HCT116 (cell line): Measurements from ENCODE around the gene XYLT2. TPM values are rescaled to one million over a fixed set of nuclear protein-coding genes. Genes with fewer than 3 reads are reported as not detected.

ENCODE experiments used
- ATAC-seq: fragments of 200-7000 bp; cut with Tn5 transposase; 2 replicates; pipeline ENCODE4 v1.9.1; 2020; ENCODE audit warnings: mild to moderate bottlenecking, moderate library complexity
- BruUV-seq: library from RNA; stranded (reverse); fragments of 400-500 nt; replicated peaks from 2 replicates; lab custom pipeline; 2021; lab: Mats Ljungman, UMichigan
- CTCF ChIA-PET: fragments of 300-600 bp; sonication (Branson Sonifier 250); formaldehyde crosslinking; loops from one replicate; lab custom pipeline; 2021; ENCODE audit warnings: antibody characterized with exemption; lab: Charles Lee
- POLR2A ChIA-PET: fragments of 300-600, 350-600 bp; sonication (Branson Sonifier 250); formaldehyde crosslinking; loops from one replicate; lab custom pipeline; 2021; ENCODE audit warnings: antibody characterized with exemption; lab: Charles Lee
- RAD21 ChIA-PET, 2 experiments: fragments of 300-600 bp; sonication (Branson Sonifier 250); formaldehyde crosslinking; loops; one replicate each; lab custom pipeline; 2023; ENCODE audit warnings: low total read pairs in 2 of 2; ENCODE audit not compliant: uncharacterized antibody in 2 of 2, unreplicated experiment in 2 of 2, low non-redundant PET in 1 of 2; lab: Charles Lee
- DNase-seq: peaks from one replicate; pipeline ENCODE4 v3.0.0-alpha.2; 2010; ENCODE audit warnings: low read depth, low spot score
- H2AFZ ChIP-seq: fragments of 200-600 bp; shearing (Covaris generic), sonication (generic); 2 replicates; pipeline ENCODE4 v1.6.1; 2017; ENCODE audit warnings: low read depth, mixed run types, mixed read lengths, antibody characterized with exemption, low read length; ENCODE audit not compliant: poor library complexity, severe bottlenecking
- H3K27ac ChIP-seq: 2 replicates; pipeline ENCODE4 v1.5.1; 2012; ENCODE audit warnings: low read depth, low read length
- H3K27me3 ChIP-seq: fragments of 200-600 bp; sonication (generic); 2 replicates; pipeline ENCODE4 v1.6.1; 2016; ENCODE audit warnings: mixed run types, low read length, mixed read lengths; ENCODE audit not compliant: insufficient read depth
- H3K36me3 ChIP-seq, 2 experiments: fragments of 200-500 bp in 1 of 2; fragments of 200-600 bp in 1 of 2; sonication (Bioruptor generic) in 1 of 2; sonication (generic) in 1 of 2; 2 replicates each; pipeline versions ENCODE4 v1.5.1 to v1.6.1; 2014 to 2016; ENCODE audit warnings: low read length in 2 of 2, inconsistent platforms in 1 of 2, mixed read lengths in 1 of 2, mixed run types in 1 of 2; ENCODE audit not compliant: insufficient read depth in 2 of 2, control insufficient read depth in 1 of 2
- H3K4me1 ChIP-seq, 2 experiments: fragments of 200-600 bp in 1 of 2; sonication (generic) in 1 of 2; 2 replicates each; pipeline versions ENCODE4 v1.5.1 to v1.6.1; 2012 to 2017; ENCODE audit warnings: low read length in 2 of 2, inconsistent platforms in 1 of 2, mild to moderate bottlenecking in 1 of 2, mixed read lengths in 1 of 2, mixed run types in 1 of 2, moderate library complexity in 1 of 2; ENCODE audit not compliant: insufficient read depth in 2 of 2, control insufficient read depth in 1 of 2
- H3K4me2 ChIP-seq: fragments of 200-600 bp; sonication (generic); 2 replicates; pipeline ENCODE4 v1.6.1; 2017; ENCODE audit warnings: mixed run types, low read length, mixed read lengths
- H3K4me3 ChIP-seq, 2 experiments: fragments of 200-600 bp in 1 of 2; sonication (generic) in 1 of 2; replicated peaks in 1 of 2; 2 replicates each; pipeline ENCODE4 v1.5.1; 2011 to 2016; ENCODE audit warnings: low read length in 2 of 2, control low read depth in 1 of 2, low read depth in 1 of 2, mild to moderate bottlenecking in 1 of 2, mixed read lengths in 1 of 2, mixed run types in 1 of 2
- H3K79me2 ChIP-seq: fragments of 200-600 bp; sonication (generic); 2 replicates; pipeline ENCODE4 v1.6.1; 2017; ENCODE audit warnings: mild to moderate bottlenecking, mixed run types, low read length, moderate library complexity, mixed read lengths; ENCODE audit not compliant: insufficient read depth
- H3K9ac ChIP-seq: fragments of 200-600 bp; sonication (generic); 2 replicates; pipeline ENCODE4 v1.6.1; 2016; ENCODE audit warnings: low read length, mixed read lengths
- H3K9me2 ChIP-seq: fragments of 200-600 bp; sonication (generic), shearing (Covaris generic); 2 replicates; pipeline ENCODE4 v1.6.1; 2017; ENCODE audit warnings: mixed run types, mild to moderate bottlenecking, moderate library complexity; ENCODE audit not compliant: insufficient read depth
- H3K9me3 ChIP-seq, 2 experiments: fragments of 200-500 bp in 1 of 2; fragments of 200-600 bp in 1 of 2; sonication (Bioruptor generic) in 1 of 2; sonication (generic) in 1 of 2; 2 replicates each; pipeline ENCODE4 v1.6.1; 2014 to 2017; ENCODE audit warnings: low read length in 2 of 2, mixed read lengths in 2 of 2, inconsistent platforms in 1 of 2, low read depth in 1 of 2, mild to moderate bottlenecking in 1 of 2, mixed run types in 1 of 2, moderate library complexity in 1 of 2; ENCODE audit not compliant: control insufficient read depth in 1 of 2, insufficient read depth in 1 of 2
- H4K20me1 ChIP-seq: fragments of 200-600 bp; sonication (generic), shearing (Covaris generic); 2 replicates; pipeline ENCODE4 v1.6.1; 2017; ENCODE audit warnings: mixed run types, mild to moderate bottlenecking, moderate library complexity; ENCODE audit not compliant: insufficient read depth
- CEBPB ChIP-seq: IDR thresholded peaks from 2 replicates; pipeline ENCODE4 v1.6.1; 2012; ENCODE audit warnings: low read depth
- EGR1 ChIP-seq: IDR thresholded peaks from 2 replicates; pipeline ENCODE4 v1.6.1; 2012; ENCODE audit warnings: low read depth
- ELF1 ChIP-seq: IDR thresholded peaks from 2 replicates; pipeline ENCODE4 v1.6.1; 2012; ENCODE audit warnings: low read depth, borderline replicate concordance
- EZH2 ChIP-seq: fragments of 200-600 bp; sonication (generic); IDR thresholded peaks from 2 replicates; pipeline ENCODE4 v1.6.1; 2017; ENCODE audit warnings: antibody characterized with exemption, mixed run types
- EZH2phosphoT487 ChIP-seq: fragments of 200-600 bp; IDR thresholded peaks from 2 replicates; pipeline ENCODE4 v1.6.1; 2018; ENCODE audit warnings: antibody characterized with exemption, borderline replicate concordance
- FOSL1 ChIP-seq: IDR thresholded peaks from 2 replicates; pipeline ENCODE4 v1.6.1; 2012; ENCODE audit warnings: low read depth
- JUND ChIP-seq: IDR thresholded peaks from 2 replicates; pipeline ENCODE4 v1.6.1; 2012
- POLR2AphosphoS5 ChIP-seq: IDR thresholded peaks from 2 replicates; pipeline ENCODE4 v1.6.1; 2011; ENCODE audit warnings: mild to moderate bottlenecking, low read depth, low read length, moderate library complexity
- SIN3A ChIP-seq: IDR thresholded peaks from 2 replicates; pipeline ENCODE4 v1.6.1; 2012; ENCODE audit warnings: low read depth
- SP1 ChIP-seq: IDR thresholded peaks from 2 replicates; pipeline ENCODE4 v1.6.1; 2012; ENCODE audit warnings: low read depth
- SRF ChIP-seq: IDR thresholded peaks from 2 replicates; pipeline ENCODE4 v1.6.1; 2012; ENCODE audit warnings: low read depth
- TCF7L2 ChIP-seq: IDR thresholded peaks from 2 replicates; pipeline ENCODE4 v1.7.0; 2011; ENCODE audit warnings: borderline replicate concordance, inconsistent platforms; ENCODE audit not compliant: insufficient read depth, insufficient read length; ENCODE audit errors: extremely low read depth
- YY1 ChIP-seq: IDR thresholded peaks from 2 replicates; pipeline ENCODE4 v1.6.1; 2011; ENCODE audit warnings: low read length, low read depth, moderate library complexity, mild to moderate bottlenecking; ENCODE audit not compliant: insufficient replicate concordance; ENCODE audit errors: extremely low read depth
- ZFX ChIP-seq: fragments of 450-650 bp; IDR thresholded peaks from 2 replicates; pipeline ENCODE4 v1.6.1; 2017
- ZNF274 ChIP-seq: fragments of 200-500 bp; sonication (Bioruptor generic); IDR thresholded peaks from 2 replicates; pipeline ENCODE4 v1.6.1; 2014; ENCODE audit warnings: mild to moderate bottlenecking, low read depth, low read length, inconsistent platforms
- intact Hi-C: fragments of 100-400 bp; cut with micrococcal nuclease; formaldehyde crosslinking; loops from 2 replicates; pipeline ENCODE4 v1.10.0; 2022
- total RNA-seq: library from RNA; stranded (reverse); gene quantifications from one replicate; pipeline ENCODE4 v1.2.1, GENCODE V29; 2021; ENCODE audit not compliant: unreplicated experiment
- TF ChIP-seq, protein P1 (sequence below): IDR thresholded peaks from 2 replicates; pipeline ENCODE4 v1.6.1; 2012
- TF ChIP-seq, protein P2 (sequence below): IDR thresholded peaks from 2 replicates; pipeline ENCODE4 v1.6.1; 2011; ENCODE audit warnings: mild to moderate bottlenecking, low read length, moderate library complexity; ENCODE audit not compliant: insufficient replicate concordance; ENCODE audit errors: extremely low read depth
- TF ChIP-seq, protein P3 (sequence below): IDR thresholded peaks from 2 replicates; pipeline ENCODE4 v1.6.1; 2012
- TF ChIP-seq, protein P4 (sequence below), 3 experiments: fragments of 200-600 bp in 1 of 3; sonication (generic) in 1 of 3; IDR thresholded peaks in 2 of 3; conservative IDR thresholded peaks in 1 of 3; 2 replicates each; pipeline ENCODE4 v1.5.1; 2012 to 2017; ENCODE audit warnings: low read depth in 2 of 3, low read length in 2 of 3, antibody characterized with exemption in 1 of 3, borderline replicate concordance in 1 of 3, control low read depth in 1 of 3, mild to moderate bottlenecking in 1 of 3, mixed read lengths in 1 of 3, mixed run types in 1 of 3, moderate library complexity in 1 of 3; ENCODE audit not compliant: insufficient read depth in 1 of 3
- TF ChIP-seq, protein P5 (sequence below): IDR thresholded peaks from 2 replicates; pipeline ENCODE4 v1.6.1; 2012; ENCODE audit warnings: low read depth

XYLT2 gene
- total RNA-seq, 1 experiment from 2014 or later, result 37.5 TPM

DNA sequence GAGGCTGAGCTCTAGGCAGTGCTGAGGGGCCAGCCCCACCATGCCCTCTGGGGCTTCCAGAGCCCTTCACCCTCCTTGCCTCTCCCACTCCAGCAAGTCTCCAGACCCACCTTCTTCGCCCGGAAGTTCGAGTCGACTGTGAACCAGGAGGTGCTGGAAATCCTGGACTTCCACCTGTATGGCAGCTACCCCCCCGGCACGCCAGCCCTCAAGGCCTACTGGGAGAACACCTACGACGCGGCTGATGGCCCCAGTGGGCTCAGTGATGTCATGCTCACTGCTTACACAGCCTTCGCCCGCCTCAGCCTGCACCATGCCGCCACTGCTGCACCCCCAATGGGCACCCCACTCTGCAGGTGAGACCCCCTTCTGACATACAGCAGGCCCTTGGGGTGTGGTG lies 10.5 kb downstream of the XYLT2 start:
- H4K20me1 ChIP-seq, result no peaks in the 10 kb centered on the region
- ATAC-seq, result no peak
- H3K9me2 ChIP-seq, result no peaks in the 10 kb centered on the region
- no peak overlapping the region for H2AFZ ChIP-seq
- H3K79me2 ChIP-seq, result peaks cover 8% of the 10 kb centered on the region; the same call in 1 of the 2 replicates
- no peaks in the 10 kb centered on the region for H3K4me1 ChIP-seq
- BruUV-seq, result no TSS peak
- RAD21 ChIA-PET, result no interaction called here
- peaks cover 51 to 59% of the 10 kb centered on the region in 2 experiments; a peak in 3 of 4 replicates for H3K36me3 ChIP-seq
- no peak for DNase-seq
- no peak overlapping the region for H3K9ac ChIP-seq
- H3K27ac ChIP-seq, result no peak overlapping the region
- H3K4me2 ChIP-seq, result no peak overlapping the region
- H3K4me3 ChIP-seq, result no peak overlapping the region
- POLR2A ChIA-PET, result no interaction called here
- TF ChIP-seq ZFX (no peak), TCF7L2 (no peak), EZH2phosphoT487 (no peak), CEBPB (no peak), SRF (no peak), YY1 (no peak), FOSL1 (no peak), ELF1 (no peak), SP1 (no peak), EGR1 (no peak), ZNF274 (no peak), POLR2AphosphoS5 (no peak), JUND (no peak), SIN3A (no peak), EZH2 (no peak)
- TF ChIP-seq, protein P1, sequence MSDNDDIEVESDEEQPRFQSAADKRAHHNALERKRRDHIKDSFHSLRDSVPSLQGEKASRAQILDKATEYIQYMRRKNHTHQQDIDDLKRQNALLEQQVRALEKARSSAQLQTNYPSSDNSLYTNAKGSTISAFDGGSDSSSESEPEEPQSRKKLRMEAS, result no peak
- TF ChIP-seq, protein P2, sequence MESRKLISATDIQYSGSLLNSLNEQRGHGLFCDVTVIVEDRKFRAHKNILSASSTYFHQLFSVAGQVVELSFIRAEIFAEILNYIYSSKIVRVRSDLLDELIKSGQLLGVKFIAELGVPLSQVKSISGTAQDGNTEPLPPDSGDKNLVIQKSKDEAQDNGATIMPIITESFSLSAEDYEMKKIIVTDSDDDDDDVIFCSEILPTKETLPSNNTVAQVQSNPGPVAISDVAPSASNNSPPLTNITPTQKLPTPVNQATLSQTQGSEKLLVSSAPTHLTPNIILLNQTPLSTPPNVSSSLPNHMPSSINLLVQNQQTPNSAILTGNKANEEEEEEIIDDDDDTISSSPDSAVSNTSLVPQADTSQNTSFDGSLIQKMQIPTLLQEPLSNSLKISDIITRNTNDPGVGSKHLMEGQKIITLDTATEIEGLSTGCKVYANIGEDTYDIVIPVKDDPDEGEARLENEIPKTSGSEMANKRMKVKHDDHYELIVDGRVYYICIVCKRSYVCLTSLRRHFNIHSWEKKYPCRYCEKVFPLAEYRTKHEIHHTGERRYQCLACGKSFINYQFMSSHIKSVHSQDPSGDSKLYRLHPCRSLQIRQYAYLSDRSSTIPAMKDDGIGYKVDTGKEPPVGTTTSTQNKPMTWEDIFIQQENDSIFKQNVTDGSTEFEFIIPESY, result no peak
- TF ChIP-seq, protein P3, sequence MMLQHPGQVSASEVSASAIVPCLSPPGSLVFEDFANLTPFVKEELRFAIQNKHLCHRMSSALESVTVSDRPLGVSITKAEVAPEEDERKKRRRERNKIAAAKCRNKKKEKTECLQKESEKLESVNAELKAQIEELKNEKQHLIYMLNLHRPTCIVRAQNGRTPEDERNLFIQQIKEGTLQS, result no peak
- TF ChIP-seq, protein P4, sequence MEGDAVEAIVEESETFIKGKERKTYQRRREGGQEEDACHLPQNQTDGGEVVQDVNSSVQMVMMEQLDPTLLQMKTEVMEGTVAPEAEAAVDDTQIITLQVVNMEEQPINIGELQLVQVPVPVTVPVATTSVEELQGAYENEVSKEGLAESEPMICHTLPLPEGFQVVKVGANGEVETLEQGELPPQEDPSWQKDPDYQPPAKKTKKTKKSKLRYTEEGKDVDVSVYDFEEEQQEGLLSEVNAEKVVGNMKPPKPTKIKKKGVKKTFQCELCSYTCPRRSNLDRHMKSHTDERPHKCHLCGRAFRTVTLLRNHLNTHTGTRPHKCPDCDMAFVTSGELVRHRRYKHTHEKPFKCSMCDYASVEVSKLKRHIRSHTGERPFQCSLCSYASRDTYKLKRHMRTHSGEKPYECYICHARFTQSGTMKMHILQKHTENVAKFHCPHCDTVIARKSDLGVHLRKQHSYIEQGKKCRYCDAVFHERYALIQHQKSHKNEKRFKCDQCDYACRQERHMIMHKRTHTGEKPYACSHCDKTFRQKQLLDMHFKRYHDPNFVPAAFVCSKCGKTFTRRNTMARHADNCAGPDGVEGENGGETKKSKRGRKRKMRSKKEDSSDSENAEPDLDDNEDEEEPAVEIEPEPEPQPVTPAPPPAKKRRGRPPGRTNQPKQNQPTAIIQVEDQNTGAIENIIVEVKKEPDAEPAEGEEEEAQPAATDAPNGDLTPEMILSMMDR (IDR thresholded peaks at IDR 0.05 in 2 of 3, conservative IDR thresholded peaks at IDR 0.05 in 1 of 3; ENCODE audit: borderline replicate concordance in 1 of 3, insufficient read depth in 1 of 3, low read depth in 2 of 3, low read length in 2 of 3), result no peak
- TF ChIP-seq, protein P5, sequence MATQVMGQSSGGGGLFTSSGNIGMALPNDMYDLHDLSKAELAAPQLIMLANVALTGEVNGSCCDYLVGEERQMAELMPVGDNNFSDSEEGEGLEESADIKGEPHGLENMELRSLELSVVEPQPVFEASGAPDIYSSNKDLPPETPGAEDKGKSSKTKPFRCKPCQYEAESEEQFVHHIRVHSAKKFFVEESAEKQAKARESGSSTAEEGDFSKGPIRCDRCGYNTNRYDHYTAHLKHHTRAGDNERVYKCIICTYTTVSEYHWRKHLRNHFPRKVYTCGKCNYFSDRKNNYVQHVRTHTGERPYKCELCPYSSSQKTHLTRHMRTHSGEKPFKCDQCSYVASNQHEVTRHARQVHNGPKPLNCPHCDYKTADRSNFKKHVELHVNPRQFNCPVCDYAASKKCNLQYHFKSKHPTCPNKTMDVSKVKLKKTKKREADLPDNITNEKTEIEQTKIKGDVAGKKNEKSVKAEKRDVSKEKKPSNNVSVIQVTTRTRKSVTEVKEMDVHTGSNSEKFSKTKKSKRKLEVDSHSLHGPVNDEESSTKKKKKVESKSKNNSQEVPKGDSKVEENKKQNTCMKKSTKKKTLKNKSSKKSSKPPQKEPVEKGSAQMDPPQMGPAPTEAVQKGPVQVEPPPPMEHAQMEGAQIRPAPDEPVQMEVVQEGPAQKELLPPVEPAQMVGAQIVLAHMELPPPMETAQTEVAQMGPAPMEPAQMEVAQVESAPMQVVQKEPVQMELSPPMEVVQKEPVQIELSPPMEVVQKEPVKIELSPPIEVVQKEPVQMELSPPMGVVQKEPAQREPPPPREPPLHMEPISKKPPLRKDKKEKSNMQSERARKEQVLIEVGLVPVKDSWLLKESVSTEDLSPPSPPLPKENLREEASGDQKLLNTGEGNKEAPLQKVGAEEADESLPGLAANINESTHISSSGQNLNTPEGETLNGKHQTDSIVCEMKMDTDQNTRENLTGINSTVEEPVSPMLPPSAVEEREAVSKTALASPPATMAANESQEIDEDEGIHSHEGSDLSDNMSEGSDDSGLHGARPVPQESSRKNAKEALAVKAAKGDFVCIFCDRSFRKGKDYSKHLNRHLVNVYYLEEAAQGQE, result no peak
- CTCF ChIA-PET, result no interaction called here
- H3K9me3 ChIP-seq, result no peaks in the 10 kb centered on the region
- intact Hi-C loops, result no loop called here
- H3K27me3 ChIP-seq, result no peaks in the 10 kb centered on the region
